Activated CD8-positive, alpha-beta T cell treated with anti-CD3 and anti-CD28 coated beads for 36 hours (primary cell): ENCODE data around the gene SIRT6. TPM values are rescaled to one million over a fixed set of nuclear protein-coding genes. Genes with fewer than 3 reads are reported as not detected.
A peak's percentile ranks its signal among the peaks of the same experiment; 100 is the strongest.
"Not testable (repeated sequence)": the region's sequence is repeated elsewhere in the genome, so short reads cannot be mapped to it uniquely, and the experiment has no call there.

Experiments
- ATAC-seq: fragments of 200-7000 bp; cut with Tn5 transposase; one replicate; pipeline ENCODE4 v1.10.0; 2021; ENCODE audit warnings: mild to moderate bottlenecking, moderate library complexity
- CTCF ChIA-PET: fragments of 350-600 bp; sonication (Branson Sonifier 250); formaldehyde crosslinking; loops from one replicate; lab custom pipeline; 2021; ENCODE audit warnings: antibody characterized with exemption; lab: Charles Lee
- POLR2A ChIA-PET: fragments of 350-600 bp; sonication (Branson Sonifier 250); formaldehyde crosslinking; loops from one replicate; lab custom pipeline; 2021; ENCODE audit warnings: antibody characterized with exemption; lab: Charles Lee
- DNase-seq: peaks from one replicate; pipeline ENCODE4 v3.0.0-alpha.2; 2020
- H3K27ac Mint-ChIP-seq: one replicate; pipeline ENCODE4 v1.8.0; 2021; ENCODE audit warnings: mild to moderate bottlenecking, mixed read lengths
- H3K27me3 Mint-ChIP-seq: one replicate; pipeline ENCODE4 v1.8.0; 2021; ENCODE audit warnings: mixed read lengths
- H3K36me3 Mint-ChIP-seq: one replicate; pipeline ENCODE4 v1.8.0; 2021; ENCODE audit warnings: low read depth, mixed read lengths
- H3K4me1 Mint-ChIP-seq: one replicate; pipeline ENCODE4 v1.8.0; 2021; ENCODE audit warnings: low read depth, mixed read lengths
- H3K4me3 Mint-ChIP-seq: one replicate; pipeline ENCODE4 v1.8.0; 2021; ENCODE audit warnings: mild to moderate bottlenecking, moderate library complexity, mixed read lengths
- H3K9me3 Mint-ChIP-seq: one replicate; pipeline ENCODE4 v1.8.0; 2021; ENCODE audit warnings: mixed read lengths
- intact Hi-C: fragments of 100-400 bp; cut with micrococcal nuclease; formaldehyde crosslinking; loops from one replicate; pipeline ENCODE4 v1.10.0; 2022
- total RNA-seq, 2 experiments: library from RNA; stranded (reverse); gene quantifications; one replicate each; pipeline ENCODE4 v1.2.3, GENCODE V29; 2021
- TF ChIP-seq, protein P1 (sequence below): fragments of 200-600 bp; IDR thresholded peaks from one replicate; pipeline ENCODE4 v1.8.0; 2022; ENCODE audit warnings: antibody characterized with exemption, mild to moderate bottlenecking

SIRT6 gene
- total RNA-seq, 2 experiments from 2014 or later = 26.9 to 28.3 TPM

DNA sequence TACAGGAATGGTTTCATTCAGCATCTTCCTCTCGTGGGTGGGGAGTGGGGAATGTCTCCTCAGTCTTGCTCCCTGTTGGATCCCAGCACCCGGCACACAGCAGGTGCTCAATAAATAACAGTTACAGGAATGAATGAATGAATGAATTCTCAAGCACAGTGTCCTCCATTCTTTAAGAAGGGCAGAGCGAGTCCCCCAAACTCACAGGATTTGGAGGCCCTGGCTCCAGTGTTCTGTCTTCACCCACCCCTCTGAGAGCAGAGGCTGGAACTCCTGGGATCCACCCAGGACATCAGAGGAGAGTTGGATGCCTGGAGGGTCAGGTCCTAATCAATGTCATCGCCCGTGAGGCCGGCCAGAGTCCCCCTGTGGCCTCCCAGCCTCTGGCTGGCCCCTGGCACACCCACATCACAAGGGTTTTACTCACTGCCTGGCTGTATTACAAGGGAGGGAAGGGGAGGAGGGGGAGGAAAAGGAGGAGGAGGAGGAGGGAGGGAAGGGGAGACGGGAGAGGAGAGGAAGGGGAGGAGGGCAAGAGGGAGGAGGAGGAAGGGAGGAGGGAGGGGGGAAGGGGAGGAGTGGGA is 37.6 kb downstream of the SIRT6 start:
- no peak for DNase-seq
- H3K27me3 Mint-ChIP-seq = peaks cover 6% of the 10 kb centered on the region

DNA sequence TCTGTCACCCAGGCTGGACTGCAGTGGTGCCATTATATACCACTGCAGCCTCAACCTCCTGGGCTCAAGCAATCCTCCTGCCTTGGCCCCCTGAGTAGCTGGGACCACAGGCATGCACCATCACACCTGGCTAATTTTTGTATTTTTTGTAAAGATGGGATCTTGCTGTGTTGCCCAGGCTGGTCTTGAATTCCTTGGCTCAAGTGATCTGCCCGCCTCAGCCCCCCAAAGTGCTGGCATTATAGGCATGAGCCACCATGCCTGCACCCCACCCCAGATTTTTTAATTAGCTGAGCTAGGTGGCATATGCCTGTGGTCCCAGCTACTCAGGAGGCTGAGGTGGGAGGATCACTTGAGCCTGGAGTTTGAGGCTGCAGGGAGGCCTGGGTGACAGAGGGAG is 39.4 kb downstream of the SIRT6 start:
- H3K27me3 Mint-ChIP-seq, intact Hi-C loops, H3K4me3 Mint-ChIP-seq, H3K9me3 Mint-ChIP-seq, H3K27ac Mint-ChIP-seq, DNase-seq, ATAC-seq, H3K36me3 Mint-ChIP-seq, POLR2A ChIA-PET: not testable (repeated sequence)
- peaks cover 14% of the 10 kb centered on the region for H3K4me1 Mint-ChIP-seq
- CTCF ChIA-PET = interaction anchor here (1.1 kb wide), 1 partner anchor 155 kb away, joined by 5 read pairs; no protein-coding TSS in a partner anchor

More for the DNA sequence above, 37.6 kb downstream of the SIRT6 start:
- no peaks in the 10 kb centered on the region for H3K9me3 Mint-ChIP-seq
- intact Hi-C loops = no loop called here
- H3K4me3 Mint-ChIP-seq = no peak overlapping the region
- CTCF ChIA-PET = no interaction called here
- POLR2A ChIA-PET = no interaction called here
- peaks cover 9% of the 10 kb centered on the region for H3K4me1 Mint-ChIP-seq
- no peak for ATAC-seq
- no peaks in the 10 kb centered on the region for H3K36me3 Mint-ChIP-seq
- no peak overlapping the region for H3K27ac Mint-ChIP-seq
- TF ChIP-seq, protein P1, sequence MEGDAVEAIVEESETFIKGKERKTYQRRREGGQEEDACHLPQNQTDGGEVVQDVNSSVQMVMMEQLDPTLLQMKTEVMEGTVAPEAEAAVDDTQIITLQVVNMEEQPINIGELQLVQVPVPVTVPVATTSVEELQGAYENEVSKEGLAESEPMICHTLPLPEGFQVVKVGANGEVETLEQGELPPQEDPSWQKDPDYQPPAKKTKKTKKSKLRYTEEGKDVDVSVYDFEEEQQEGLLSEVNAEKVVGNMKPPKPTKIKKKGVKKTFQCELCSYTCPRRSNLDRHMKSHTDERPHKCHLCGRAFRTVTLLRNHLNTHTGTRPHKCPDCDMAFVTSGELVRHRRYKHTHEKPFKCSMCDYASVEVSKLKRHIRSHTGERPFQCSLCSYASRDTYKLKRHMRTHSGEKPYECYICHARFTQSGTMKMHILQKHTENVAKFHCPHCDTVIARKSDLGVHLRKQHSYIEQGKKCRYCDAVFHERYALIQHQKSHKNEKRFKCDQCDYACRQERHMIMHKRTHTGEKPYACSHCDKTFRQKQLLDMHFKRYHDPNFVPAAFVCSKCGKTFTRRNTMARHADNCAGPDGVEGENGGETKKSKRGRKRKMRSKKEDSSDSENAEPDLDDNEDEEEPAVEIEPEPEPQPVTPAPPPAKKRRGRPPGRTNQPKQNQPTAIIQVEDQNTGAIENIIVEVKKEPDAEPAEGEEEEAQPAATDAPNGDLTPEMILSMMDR = no peak

DNA sequence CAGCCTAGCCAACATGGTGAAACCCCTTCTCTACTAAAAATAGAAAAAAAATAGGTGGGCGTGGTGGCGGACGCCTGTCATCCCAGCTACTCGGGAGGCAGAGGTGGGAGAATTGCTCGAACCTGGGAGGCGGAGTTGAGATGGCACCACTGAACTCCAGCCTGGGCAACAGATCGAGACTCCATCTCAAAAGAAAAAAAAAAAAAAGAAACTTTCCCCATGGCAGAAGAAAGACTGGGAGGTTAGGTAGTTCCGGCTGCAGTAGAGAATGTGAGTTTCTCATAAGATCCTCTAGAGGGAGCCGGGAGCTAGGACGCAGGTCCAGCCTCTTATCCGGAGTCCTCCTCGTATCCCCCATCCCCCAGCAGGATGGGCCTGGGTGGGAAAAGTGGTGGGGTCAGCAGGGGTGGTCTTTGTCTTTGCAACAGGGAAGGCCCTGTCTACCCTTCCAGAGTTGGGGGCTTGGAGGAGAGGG is 42.1 kb downstream of the SIRT6 start:
- H3K9me3 Mint-ChIP-seq = no peaks in the 10 kb centered on the region
- H3K4me1 Mint-ChIP-seq = peaks cover 11% of the 10 kb centered on the region
- intact Hi-C loops = no loop called here
- H3K4me3 Mint-ChIP-seq = no peak overlapping the region
- TF ChIP-seq, protein P1 = peak; percentile 25
- ATAC-seq (peak; percentile 81), DNase-seq (peak; percentile 40)
- peaks cover 2% of the 10 kb centered on the region for H3K27me3 Mint-ChIP-seq
- no peak overlapping the region for H3K27ac Mint-ChIP-seq
- ChIA-PET CTCF (interaction anchor here (0.6 to 4.7 kb wide), 57 partner anchors 8 to 378 kb away, joined by 3 to 26 read pairs (median 4); partner anchors contain the start of genes CREB3L3, EEF2, MRPL54 and NMRK2), POLR2A (interaction anchor here (0.6 to 1.5 kb wide), 6 partner anchors 20 to 210 kb away, joined by 3 to 9 read pairs (median 4); partner anchors contain the start of gene EEF2)
- H3K36me3 Mint-ChIP-seq = no peaks in the 10 kb centered on the region

DNA sequence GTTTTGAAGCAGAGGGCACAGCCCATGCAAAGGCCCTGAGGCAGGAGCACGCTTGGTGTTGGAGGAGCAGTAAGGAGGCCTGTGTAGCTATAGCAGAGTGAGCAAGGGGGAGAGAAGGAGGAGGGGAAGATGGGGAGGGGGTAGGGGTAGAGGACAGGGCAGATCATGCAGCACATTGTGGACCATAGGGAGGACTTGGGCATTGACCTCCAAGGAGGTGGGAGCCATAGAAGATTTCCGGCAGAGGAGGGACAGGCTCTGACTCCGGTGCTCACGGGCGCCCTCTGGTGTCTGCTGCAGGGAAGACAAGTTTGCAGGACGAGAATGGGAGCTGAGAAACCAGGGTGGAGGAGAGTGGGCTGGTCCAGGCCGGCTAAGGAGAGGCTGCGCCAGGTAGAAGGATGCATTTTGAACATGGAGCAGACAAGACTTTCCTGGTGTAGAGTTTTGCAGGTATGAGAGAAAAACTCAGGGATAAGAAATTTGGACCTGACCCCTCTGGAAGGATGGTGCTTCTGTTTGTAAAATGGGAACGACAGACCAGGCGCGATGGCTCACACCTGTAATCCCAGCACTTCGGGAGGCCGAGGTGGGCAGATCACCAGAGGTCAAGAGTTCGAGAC is 42.6 kb downstream of the SIRT6 start:
- H3K4me3 Mint-ChIP-seq = peak overlapping the region; percentile 3
- TF ChIP-seq, protein P1 = peak; percentile 56
- ATAC-seq (peak; percentile 95), DNase-seq (peak; percentile 93)
- CTCF ChIA-PET = interaction anchor here (0.6 to 4.7 kb wide), 55 partner anchors 8 to 377 kb away, joined by 3 to 26 read pairs (median 5); partner anchors contain the start of genes CREB3L3, EEF2, MRPL54 and NMRK2
- peaks cover 11% of the 10 kb centered on the region for H3K4me1 Mint-ChIP-seq
- no peaks in the 10 kb centered on the region for H3K9me3 Mint-ChIP-seq
- POLR2A ChIA-PET = interaction anchor here (0.6 to 1.5 kb wide), 5 partner anchors 19 to 154 kb away, joined by 3 to 9 read pairs (median 3); partner anchors contain the start of gene EEF2
- no peaks in the 10 kb centered on the region for H3K36me3 Mint-ChIP-seq
- peaks cover 2% of the 10 kb centered on the region for H3K27me3 Mint-ChIP-seq
- H3K27ac Mint-ChIP-seq = no peak overlapping the region
- intact Hi-C loops = no loop called here

DNA sequence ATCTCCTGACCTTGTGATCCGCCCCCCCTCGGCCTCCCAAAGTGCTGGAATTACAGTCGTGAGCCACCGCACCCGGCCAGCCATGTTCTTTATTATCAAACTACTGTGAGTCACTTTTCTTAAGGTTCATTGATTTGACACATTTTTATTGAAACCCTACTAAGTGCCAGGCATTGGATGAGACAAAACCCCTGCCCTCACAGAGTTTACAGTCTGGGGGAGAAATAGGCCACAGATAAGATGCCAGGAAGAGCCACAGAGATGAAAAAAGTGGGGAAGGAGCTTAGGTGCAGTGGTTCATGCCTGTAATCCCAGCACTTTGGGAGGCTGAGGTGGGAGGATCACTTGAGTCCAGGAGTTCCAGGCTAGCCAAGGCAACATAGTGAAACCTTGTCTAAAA is 43.9 kb downstream of the SIRT6 start:
- Mint-ChIP-seq H3K4me1 (peaks cover 11% of the 10 kb centered on the region), H3K27me3 (peaks cover under 1% of the 10 kb centered on the region), H3K9me3 (no peaks in the 10 kb centered on the region), H3K36me3 (no peaks in the 10 kb centered on the region), H3K4me3 (no peak overlapping the region), H3K27ac (no peak overlapping the region)
- CTCF ChIA-PET = interaction anchor here (1.0 to 4.7 kb wide), 7 partner anchors 10 to 333 kb away, joined by 3 to 26 read pairs (median 14); partner anchors contain the start of genes HDGFL2 and PIAS4
- intact Hi-C loops = no loop called here
- DNase-seq (no peak), ATAC-seq (no peak)
- TF ChIP-seq, protein P1 = no peak
- POLR2A ChIA-PET = no interaction called here
